ENCODE data around the gene LFNG. TPM values are rescaled to one million over a fixed set of nuclear protein-coding genes. Genes with fewer than 3 reads are reported as not detected.

LFNG gene
- total RNA-seq, 1 donor from 2014 or later = 42.6 TPM

DNA sequence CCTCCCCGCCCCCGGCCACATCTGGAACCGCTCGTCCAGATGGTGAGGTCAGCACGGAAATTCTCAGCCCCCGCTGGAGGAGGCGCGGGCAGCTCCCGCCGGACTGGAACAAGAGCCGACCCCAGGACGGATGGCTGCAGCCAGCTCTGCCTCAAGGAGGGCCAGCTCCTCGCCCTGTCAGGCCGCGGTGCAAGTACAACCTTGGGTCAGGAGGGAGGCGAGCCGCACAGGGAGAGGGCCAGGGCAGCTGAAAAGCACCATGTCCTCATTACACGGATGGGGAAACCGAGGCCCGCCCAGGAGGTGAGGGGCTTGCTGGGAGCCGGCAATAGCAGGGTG, 39.5 kb upstream of the LFNG start:
- Histone ChIP-seq H3K36me3 (no peaks in the 10 kb centered on the region), H3K27me3 (ENCODE audit: low read depth) (peaks cover 23% of the 10 kb centered on the region), H3K4me1 (peaks cover 20% of the 10 kb centered on the region), H3K4me3 (no peak overlapping the region), H3K27ac (no peak overlapping the region), H3K9me3 (peaks cover 3% of the 10 kb centered on the region)
- no peak for ATAC-seq
- TF ChIP-seq, protein P1, sequence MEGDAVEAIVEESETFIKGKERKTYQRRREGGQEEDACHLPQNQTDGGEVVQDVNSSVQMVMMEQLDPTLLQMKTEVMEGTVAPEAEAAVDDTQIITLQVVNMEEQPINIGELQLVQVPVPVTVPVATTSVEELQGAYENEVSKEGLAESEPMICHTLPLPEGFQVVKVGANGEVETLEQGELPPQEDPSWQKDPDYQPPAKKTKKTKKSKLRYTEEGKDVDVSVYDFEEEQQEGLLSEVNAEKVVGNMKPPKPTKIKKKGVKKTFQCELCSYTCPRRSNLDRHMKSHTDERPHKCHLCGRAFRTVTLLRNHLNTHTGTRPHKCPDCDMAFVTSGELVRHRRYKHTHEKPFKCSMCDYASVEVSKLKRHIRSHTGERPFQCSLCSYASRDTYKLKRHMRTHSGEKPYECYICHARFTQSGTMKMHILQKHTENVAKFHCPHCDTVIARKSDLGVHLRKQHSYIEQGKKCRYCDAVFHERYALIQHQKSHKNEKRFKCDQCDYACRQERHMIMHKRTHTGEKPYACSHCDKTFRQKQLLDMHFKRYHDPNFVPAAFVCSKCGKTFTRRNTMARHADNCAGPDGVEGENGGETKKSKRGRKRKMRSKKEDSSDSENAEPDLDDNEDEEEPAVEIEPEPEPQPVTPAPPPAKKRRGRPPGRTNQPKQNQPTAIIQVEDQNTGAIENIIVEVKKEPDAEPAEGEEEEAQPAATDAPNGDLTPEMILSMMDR (IDR thresholded peaks at IDR 0.05) = no peak
- DNase-seq = no peak
- intact Hi-C loops (cut with DNase I) = no loop called here

DNA sequence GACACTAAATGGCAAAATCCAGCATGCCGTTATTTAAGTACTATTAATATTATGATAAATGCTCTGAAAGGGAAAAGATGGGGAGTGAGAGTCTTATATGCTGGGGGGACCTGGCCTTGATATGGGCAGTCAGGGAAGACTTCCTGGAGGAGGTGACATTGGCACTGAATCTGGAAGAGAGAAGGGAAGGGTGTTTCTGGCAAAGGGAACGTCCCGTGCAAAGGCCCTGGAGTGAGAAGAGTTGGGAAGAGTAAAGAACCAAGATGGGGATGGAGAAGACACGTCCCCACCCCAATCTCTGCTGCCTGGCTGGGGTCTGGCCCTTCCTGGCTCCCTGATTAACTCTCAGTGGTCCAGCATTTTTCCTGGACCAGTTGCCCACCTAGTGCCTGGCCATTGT, 38.4 kb upstream of the LFNG start:
- TF ChIP-seq, protein P1 (IDR thresholded peaks at IDR 0.05) = no peak
- H3K9me3 ChIP-seq = peaks cover 3% of the 10 kb centered on the region
- H3K4me3 ChIP-seq = no peak overlapping the region
- ATAC-seq (no peak), DNase-seq (no peak)
- peaks cover 20% of the 10 kb centered on the region for H3K4me1 ChIP-seq
- no peaks in the 10 kb centered on the region for H3K36me3 ChIP-seq
- H3K27ac ChIP-seq = no peak overlapping the region
- H3K27me3 ChIP-seq (ENCODE audit: low read depth) = peaks cover 23% of the 10 kb centered on the region
- intact Hi-C loops (cut with DNase I) = no loop called here

DNA sequence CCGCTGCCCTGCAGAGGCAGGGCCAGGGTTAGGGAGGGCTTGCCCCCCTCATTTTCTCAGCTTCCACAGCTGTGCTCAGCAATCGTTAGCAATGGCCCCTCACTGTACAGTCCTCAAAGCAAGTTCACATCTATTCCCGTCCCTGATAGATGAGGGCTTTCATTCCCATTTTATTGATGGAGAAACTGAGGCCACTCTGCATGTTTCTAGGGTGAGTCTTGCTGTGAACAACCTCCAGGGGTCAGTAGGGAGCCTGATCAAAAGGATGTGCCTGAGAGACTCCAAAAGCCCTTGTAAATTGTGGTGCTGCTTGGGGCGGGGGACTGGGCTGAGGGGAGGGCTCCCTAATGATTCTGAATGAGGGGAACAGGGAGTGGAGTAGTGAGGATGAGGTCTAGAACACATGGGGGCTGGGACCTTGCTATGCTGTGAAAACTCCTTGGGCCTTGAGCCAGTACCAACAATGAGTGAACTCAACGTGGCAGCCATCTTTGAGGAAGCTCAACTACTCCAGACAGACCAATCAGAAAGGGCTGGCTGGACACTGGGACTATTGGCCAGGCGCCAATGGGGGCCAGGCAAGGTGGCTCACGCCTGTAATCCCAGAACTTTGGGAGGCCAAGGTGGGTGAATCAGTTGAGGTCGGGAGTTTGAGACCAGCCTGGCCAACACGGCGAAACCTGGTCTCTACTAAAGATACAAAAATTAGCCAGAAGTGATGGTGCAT, 36.7 kb upstream of the LFNG start:
- H3K27ac ChIP-seq = no peak overlapping the region
- ATAC-seq (no peak), DNase-seq (no peak)
- no peak overlapping the region for H3K4me3 ChIP-seq
- peaks cover 25% of the 10 kb centered on the region for H3K27me3 ChIP-seq (ENCODE audit: low read depth)
- peaks cover 3% of the 10 kb centered on the region for H3K9me3 ChIP-seq
- TF ChIP-seq, protein P1 (IDR thresholded peaks at IDR 0.05) = no peak
- no peaks in the 10 kb centered on the region for H3K36me3 ChIP-seq
- intact Hi-C loops (cut with DNase I) = no loop called here
- peaks cover 18% of the 10 kb centered on the region for H3K4me1 ChIP-seq

DNA sequence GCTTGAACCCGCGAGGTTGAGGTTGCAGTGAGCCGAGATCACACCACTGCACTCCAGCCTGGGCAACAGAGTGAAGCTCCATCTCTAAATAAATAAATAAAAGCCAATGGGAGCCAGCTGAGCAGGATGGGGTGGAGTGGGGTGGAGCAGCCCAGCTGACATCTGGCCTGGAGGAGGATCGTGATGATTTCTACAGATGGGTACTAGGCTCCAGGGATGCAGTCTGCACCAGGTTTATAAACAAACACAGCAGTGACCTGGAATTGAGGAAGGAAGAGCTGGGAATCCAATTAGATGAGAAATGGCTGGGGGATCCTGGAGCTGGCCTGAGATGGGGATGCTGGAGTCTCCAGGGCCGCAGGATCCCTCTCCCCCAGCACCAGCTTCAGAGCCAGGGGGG, 36.1 kb upstream of the LFNG start:
- intact Hi-C loops (cut with DNase I) = no loop called here
- TF ChIP-seq, protein P1 (IDR thresholded peaks at IDR 0.05) = no peak
- DNase-seq (no peak), ATAC-seq (no peak)
- no peak overlapping the region for H3K4me3 ChIP-seq
- H3K27me3 ChIP-seq (ENCODE audit: low read depth) = peaks cover 21% of the 10 kb centered on the region
- H3K4me1 ChIP-seq = peaks cover 14% of the 10 kb centered on the region
- no peak overlapping the region for H3K27ac ChIP-seq
- peaks cover 3% of the 10 kb centered on the region for H3K9me3 ChIP-seq
- H3K36me3 ChIP-seq = no peaks in the 10 kb centered on the region

DNA sequence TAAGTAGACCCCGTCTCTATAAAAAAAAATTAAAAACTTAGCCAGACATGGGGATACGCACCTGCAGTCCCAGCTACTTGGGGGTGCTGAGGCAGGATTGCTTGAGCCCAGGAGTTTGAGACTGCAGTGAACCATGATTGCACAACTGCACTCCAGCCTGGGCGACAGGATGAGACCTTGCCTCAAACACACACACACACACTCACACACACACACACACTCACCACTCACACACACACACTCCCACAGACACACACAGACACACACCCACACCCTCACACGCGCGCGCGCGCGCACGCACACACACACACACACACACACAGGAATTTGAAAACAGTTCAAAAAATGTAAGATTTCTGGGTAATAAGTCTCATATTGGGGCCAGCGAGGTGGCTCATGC, 34.7 kb upstream of the LFNG start:
- no peak for DNase-seq
- Histone ChIP-seq H3K27ac (no peak overlapping the region), H3K9me3 (peaks cover 3% of the 10 kb centered on the region), H3K27me3 (ENCODE audit: low read depth) (peaks cover 16% of the 10 kb centered on the region), H3K36me3 (no peaks in the 10 kb centered on the region), H3K4me1 (peaks cover 19% of the 10 kb centered on the region), H3K4me3 (no peak overlapping the region)
- intact Hi-C loops (cut with DNase I) = no loop called here
- TF ChIP-seq, protein P1 (IDR thresholded peaks at IDR 0.05) = no peak
- no peak for ATAC-seq

Measured in lower lobe of right lung (tissue), 2 donors.